AG09309 (cell line): ENCODE results near the gene LRRC4C.

Source experiments
- DNase-seq: peaks from one replicate; pipeline ENCODE4 v3.0.0-alpha.2; 2010; ENCODE audit warnings: low read depth
- H3K4me3 ChIP-seq: 2 replicates; pipeline ENCODE4 v1.5.1; 2011; ENCODE audit warnings: mild to moderate bottlenecking, low read depth, low read length, moderate library complexity; ENCODE audit not compliant: control insufficient read depth
- CTCF ChIP-seq: IDR thresholded peaks from 2 replicates; pipeline ENCODE4 v1.5.1; 2011; ENCODE audit warnings: mild to moderate bottlenecking, low read depth, low read length, inconsistent platforms; ENCODE audit not compliant: insufficient read depth, control insufficient read depth; ENCODE audit errors: missing control alignments

The LRRC4C gene

GRCh38 chr11:40432358-40432757 is 1027.1 kb downstream of the LRRC4C start:
- H3K4me3 ChIP-seq = no peak overlapping the region
- DNase-seq = no peak
- no peak for TF ChIP-seq CTCF

- no peak overlapping the region for H3K4me3 ChIP-seq
- TF ChIP-seq CTCF = no peak
- DNase-seq = no peak
Measured at GRCh38 chr11:40425168-40425567, 1034.3 kb downstream of the LRRC4C start.

GRCh38 chr11:40421208-40421981 is 1038.1 kb downstream of the LRRC4C start:
- no peak overlapping the region for H3K4me3 ChIP-seq
- no peak for DNase-seq
- no peak for TF ChIP-seq CTCF

- DNase-seq = no peak
- no peak overlapping the region for H3K4me3 ChIP-seq
- TF ChIP-seq CTCF = no peak
Measured at GRCh38 chr11:40417627-40418026, 1041.8 kb downstream of the LRRC4C start.

- no peak for DNase-seq
- TF ChIP-seq CTCF = no peak
- H3K4me3 ChIP-seq = no peak overlapping the region
Measured at GRCh38 chr11:40407355-40407754, 1052.1 kb downstream of the LRRC4C start.

GRCh38 chr11:40405614-40406013 is 1053.8 kb downstream of the LRRC4C start:
- DNase-seq = no peak
- TF ChIP-seq CTCF = no peak
- H3K4me3 ChIP-seq = no peak overlapping the region
